ENCODE data around the gene LAMTOR4.
A peak's percentile ranks its signal among the peaks of the same experiment; 100 is the strongest.

LAMTOR4 gene

GRCh38 chr7:100148559-100149328, at the start of gene LAMTOR4:
Gene LAMTOR4 (plus strand): TSS chr7:100148918. CDS start chr7:100148973, 55 bp downstream.
- peak; percentile 94 for FAIRE-seq

- FAIRE-seq: no peak
Observed at GRCh38 chr7:100099452-100099851, 49.3 kb upstream of the LAMTOR4 start.

DNA sequence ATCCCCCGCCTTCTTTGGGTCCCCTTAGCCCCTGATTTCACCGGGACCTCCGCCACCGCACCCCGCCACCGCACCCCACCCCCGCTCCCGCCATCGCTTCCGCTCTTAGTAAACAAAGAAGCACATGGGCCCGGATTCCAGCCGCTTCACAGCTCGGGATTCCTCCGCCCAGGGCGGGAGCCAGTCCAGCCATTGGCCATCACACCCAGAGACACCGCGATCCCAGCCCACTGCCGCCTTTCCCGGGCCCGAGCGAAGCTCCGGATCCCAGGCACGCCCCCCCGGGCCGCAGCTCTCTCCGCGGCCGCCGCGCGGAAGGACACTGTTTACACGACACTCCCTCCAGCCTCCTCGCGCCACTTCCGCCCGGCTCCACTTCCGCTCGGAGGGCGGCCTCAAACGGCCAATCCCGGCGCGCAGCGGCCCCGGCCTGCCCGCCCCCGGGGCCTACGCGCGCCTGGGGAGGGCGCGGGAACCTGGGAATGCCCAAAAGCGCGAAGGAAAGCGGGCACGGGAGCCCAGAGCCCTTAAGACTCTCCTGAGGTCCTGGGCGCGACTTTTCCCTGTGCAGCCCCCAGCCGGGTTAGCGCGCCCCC, 48.2 kb upstream of the LAMTOR4 start:
- FAIRE-seq: no peak

DNA sequence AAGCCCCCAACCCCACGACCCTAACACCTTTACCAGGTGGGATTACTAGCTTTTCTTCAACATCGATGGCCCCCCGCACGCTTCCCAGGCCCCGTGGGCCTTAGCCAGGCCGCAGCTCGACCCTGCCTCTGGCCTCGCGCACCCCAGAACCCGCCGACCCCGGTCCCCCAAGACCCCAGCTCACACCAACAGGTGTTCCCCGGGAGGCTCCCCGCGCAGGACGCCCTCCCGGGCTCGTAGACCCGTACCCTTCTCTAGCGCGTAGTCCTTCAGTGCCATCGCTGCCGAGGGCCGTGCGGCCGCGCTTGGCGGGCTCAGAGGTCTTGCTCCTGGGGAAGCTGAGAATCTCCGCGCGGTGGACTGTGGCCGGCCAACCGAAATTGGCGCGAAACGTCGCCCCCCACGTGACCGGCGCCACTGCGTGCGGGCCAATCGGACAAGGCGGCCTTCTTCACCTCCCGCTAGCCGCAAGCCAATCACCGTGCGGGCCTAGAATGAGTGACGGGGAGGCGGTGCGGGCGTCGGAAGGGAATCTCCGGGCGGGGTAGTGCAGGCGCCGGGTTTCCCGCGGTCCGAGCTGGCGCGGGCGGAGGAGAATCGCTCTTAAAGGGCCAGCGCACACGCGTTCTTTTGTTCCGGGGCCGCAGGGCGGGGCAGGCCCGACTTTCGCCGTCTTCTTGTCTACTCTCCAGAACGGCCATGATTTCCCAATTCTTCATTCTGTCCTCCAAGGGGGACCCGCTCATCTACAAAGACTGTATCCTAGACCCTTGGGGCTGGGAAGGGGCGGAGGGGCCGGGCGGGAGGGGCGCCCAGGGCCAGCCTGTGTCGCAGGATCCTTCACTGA, 47.5 kb upstream of the LAMTOR4 start, which contains the start of the genes AP4M1 and MCM7:
Gene AP4M1 (plus strand): TSS at position 628 of the 847 bp plus-strand sequence. CDS start 72 bp downstream, at position 700.
Gene MCM7 (minus strand): TSS at position 382 of the 847 bp plus-strand sequence. CDS start 103 bp downstream, at position 279.
- peak; percentile 39 for FAIRE-seq

GRCh38 chr7:100102950-100103840, 45.5 kb upstream of the LAMTOR4 start:
- FAIRE-seq: no peak

DNA sequence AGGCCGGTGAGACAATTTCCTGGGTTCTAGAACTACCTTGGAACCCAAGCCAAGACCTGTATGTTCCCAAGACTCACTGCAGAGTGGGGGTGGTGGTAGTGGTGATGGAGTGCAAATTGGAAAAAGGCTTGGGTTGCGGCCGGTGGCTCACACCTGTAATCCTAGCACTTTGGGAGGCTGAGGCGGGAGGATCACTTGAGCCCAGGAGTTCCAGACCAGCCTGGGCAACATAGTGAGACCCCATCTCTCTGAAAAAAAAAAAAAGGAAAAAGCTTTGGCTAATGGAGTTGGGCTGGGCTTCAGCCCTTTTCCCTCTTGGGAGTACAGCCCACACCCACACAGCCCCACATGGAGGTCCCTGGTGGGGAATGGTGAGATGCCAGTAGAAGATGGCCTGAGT, 43.2 kb upstream of the LAMTOR4 start:
- FAIRE-seq: no peak

GRCh38 chr7:100106633-100107032, 42.1 kb upstream of the LAMTOR4 start:
- FAIRE-seq: no peak

- FAIRE-seq: no peak
Observed at GRCh38 chr7:100107125-100107737, 41.5 kb upstream of the LAMTOR4 start.

GRCh38 chr7:100107890-100108289, 40.8 kb upstream of the LAMTOR4 start:
- FAIRE-seq: no peak

GRCh38 chr7:100109521-100110163, 39.1 kb upstream of the LAMTOR4 start:
- FAIRE-seq: no peak

- no peak for FAIRE-seq
Observed at GRCh38 chr7:100111156-100111555, 37.6 kb upstream of the LAMTOR4 start.

- no peak for FAIRE-seq
Observed at GRCh38 chr7:100111914-100112313, 36.8 kb upstream of the LAMTOR4 start.

- FAIRE-seq: no peak
Observed at GRCh38 chr7:100115026-100115425, 33.7 kb upstream of the LAMTOR4 start.

GRCh38 chr7:100118388-100119071, 30.2 kb upstream of the LAMTOR4 start:
- no peak for FAIRE-seq

GRCh38 chr7:100119072-100119969, 29.4 kb upstream of the LAMTOR4 start, which contains the start of the genes CNPY4 and TAF6:
Gene CNPY4 (plus strand): TSS chr7:100119634. CDS start chr7:100119745, 111 bp downstream.
Gene TAF6 (minus strand): TSS chr7:100119358. CDS start chr7:100114209, 5,149 bp downstream.
- FAIRE-seq: no peak

DNA sequence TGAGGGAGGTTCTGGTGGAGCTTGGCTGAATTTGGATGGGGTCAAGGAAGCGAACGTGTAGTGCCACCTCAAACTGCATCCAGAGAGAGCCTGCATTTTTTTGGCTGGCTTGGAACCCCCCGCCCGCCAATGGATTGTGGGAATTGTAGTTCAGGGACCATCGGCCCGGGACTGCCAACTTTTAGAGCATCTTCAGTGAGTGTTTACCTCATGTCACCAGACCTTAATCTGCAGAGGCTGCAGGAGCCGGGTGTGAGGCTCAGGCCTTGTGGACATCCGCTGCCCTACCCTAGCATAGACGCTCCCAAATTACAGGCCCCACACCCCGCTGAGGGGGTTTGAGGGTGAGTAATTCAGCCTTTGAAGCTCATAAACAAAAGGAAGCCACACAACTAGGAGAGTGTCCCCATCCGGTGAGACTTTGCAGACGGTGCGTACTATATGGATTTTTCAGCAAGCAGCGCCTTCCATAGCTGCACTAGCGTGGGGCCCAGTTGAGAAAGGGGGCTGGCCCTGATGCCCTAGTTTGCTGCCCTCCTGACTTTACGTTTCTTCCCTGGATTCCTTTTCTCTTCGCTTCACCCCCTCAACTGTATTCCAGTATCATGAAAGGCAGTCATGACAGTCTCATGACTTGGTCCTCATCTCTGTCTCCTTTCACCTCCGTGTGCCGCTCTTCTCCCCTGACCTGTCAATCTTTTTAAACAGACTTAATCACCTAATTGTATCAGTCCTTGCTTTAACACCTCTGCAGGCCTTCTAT, 28.6 kb upstream of the LAMTOR4 start:
- no peak for FAIRE-seq

DNA sequence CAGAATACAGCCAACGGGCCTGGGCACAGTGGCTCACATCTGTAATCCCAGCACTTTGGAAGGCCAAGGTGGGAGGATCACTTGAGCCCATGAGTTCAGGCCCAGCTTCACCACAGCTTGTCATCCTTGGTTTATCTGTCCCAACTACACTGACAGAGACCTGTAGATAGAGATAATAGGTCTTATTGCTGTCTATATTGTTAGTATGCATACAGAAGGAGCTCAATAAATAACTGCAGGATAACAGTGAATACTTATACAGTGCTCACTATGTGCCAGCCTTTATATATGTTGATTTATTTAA, 28.0 kb upstream of the LAMTOR4 start:
- FAIRE-seq: no peak

DNA sequence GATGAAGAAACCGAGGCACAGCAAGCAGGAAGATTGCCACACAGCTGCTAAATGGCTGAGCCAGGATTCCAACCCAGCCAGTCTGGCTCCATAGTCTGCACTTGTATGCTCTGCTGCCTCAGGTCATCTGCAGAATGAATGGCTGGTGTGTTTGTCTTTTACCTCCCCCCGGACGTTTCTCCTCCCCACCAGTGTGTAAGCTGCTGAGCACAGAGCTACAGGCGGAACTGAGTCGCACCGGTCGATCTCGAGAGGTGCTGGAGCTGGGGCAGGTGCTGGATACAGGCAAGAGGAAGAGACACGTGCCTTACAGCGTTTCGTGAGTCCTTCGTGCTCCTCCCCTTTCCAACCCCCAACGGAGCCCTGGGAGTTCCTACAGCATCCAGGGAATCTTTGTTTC, 26.7 kb upstream of the LAMTOR4 start:
- FAIRE-seq: no peak

DNA sequence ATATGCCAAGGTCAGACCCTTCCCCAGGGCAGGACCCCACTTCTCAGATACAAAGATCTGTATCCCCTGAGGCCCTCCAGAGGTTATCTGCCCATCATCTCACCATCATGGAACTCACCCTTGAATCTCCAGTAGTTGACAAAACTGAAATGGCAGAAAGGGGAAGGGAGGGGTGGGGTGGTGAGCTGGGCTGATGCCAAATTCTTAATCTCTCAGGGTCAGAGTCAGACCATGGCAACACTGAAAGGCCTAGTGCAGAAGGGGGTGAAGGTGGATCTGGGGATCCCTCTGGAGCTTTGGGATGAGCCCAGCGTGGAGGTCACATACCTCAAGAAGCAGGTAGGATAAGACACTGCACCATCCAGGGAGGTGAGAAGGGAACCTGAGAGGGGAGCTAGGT, 26.1 kb upstream of the LAMTOR4 start:
- FAIRE-seq: no peak

All from TTC549 (cell line).